GM12892 (cell line): ENCODE results near the gene LDLRAD4.

ENCODE experiments used
- POLR2A ChIP-seq: IDR thresholded peaks from 2 replicates; pipeline ENCODE4 v1.6.1; 2011; ENCODE audit warnings: low read depth, low read length, control low read depth
- TAF1 ChIP-seq: IDR thresholded peaks from 2 replicates; pipeline ENCODE4 v1.6.1; 2011; ENCODE audit warnings: low read depth, mild to moderate bottlenecking, control low read depth, low read length, borderline replicate concordance

- no peak for TF ChIP-seq POLR2A
- TF ChIP-seq TAF1 = no peak
These were observed 313.2 kb downstream of the LDLRAD4 start for GRCh38 chr18:13531681-13532325.
